Erythroblast (primary cell): ENCODE results near the gene PIGN.

ENCODE experiments used
- GATA1 ChIP-seq: IDR thresholded peaks from 2 replicates; pipeline ENCODE4 v1.6.1; 2011; ENCODE audit warnings: low read depth, mild to moderate bottlenecking, control low read depth, low read length, moderate library complexity
- POLR2A ChIP-seq: IDR thresholded peaks from 2 replicates; pipeline ENCODE4 v1.6.1; 2011; ENCODE audit warnings: mild to moderate bottlenecking, low read length

DNA sequence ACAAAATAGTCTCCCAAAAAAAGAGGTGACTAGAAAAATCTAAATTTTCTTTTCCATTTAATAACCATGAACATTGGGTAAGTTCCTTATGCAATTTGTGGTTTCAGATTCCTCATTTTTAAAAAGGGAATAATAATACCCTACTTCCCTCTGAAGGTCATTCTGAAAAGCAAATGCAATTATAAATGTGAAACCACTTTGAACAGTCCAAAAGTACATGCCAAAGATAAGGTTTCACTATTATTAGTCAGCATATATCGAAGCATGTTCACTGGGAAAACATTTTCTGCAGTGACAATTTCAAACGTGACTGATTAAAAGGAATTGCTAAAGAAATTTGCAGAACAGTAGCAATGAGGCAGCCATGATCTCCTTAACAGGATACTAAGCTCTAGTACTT, 193.9 kb downstream of the PIGN start:
- no peak for TF ChIP-seq POLR2A
- no peak for TF ChIP-seq GATA1
